Head of caudate nucleus (tissue), 42 donors: ENCODE data around the gene HEMK1.

Experiments
- DNase-seq, 42 donors: peaks; one replicate each; pipeline versions ENCODE4 v3.0.0 to v3.0.0-alpha.2; 2020 to 2021; ENCODE audit warnings: mixed read lengths in 7 of 42
- intact Hi-C: fragments of 100-400 bp; cut with DNase I; formaldehyde crosslinking; loops from one replicate; pipeline ENCODE4 v1.15.0; 2022

The HEMK1 gene

DNA sequence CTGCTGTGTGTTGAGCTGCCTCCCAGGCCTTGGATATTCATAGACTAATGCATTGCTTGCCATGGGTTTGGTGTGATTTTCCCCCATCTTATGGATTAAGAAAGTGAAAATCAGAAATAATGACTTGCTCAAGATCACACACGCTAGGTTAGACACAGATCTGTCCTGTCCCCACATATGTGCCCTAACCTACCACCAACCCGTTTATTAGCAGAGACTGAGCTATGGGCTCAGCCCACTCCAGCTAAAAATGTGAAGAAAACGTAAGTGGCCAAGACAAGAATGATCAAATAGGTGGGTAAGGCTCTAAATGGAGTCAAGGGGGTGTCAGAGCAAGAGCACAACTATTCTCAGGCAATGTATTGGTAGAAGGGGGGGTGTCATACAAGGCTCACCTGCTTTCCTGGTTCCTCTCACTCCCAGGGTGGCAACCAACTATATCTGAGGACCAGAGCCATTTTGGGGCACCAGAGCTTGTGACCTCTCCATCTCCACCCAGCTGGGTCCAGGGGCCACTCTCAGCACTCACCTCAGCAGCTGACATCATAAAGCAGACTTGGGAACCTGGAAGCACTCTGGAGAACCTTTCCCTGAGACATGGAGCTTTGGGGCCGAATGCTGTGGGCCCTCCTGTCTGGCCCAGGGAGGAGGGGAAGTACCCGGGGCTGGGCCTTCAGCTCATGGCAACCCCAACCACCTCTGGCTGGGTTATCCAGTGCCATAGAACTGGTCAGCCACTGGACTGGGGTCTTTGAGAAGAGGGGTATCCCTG, 1.4 kb downstream of the HEMK1 start:
- DNase-seq = no peak
- intact Hi-C loops = loop anchor here (5.0 kb wide), 1 partner anchor 42 kb away; the partner anchor contains the start of gene CISH

DNA sequence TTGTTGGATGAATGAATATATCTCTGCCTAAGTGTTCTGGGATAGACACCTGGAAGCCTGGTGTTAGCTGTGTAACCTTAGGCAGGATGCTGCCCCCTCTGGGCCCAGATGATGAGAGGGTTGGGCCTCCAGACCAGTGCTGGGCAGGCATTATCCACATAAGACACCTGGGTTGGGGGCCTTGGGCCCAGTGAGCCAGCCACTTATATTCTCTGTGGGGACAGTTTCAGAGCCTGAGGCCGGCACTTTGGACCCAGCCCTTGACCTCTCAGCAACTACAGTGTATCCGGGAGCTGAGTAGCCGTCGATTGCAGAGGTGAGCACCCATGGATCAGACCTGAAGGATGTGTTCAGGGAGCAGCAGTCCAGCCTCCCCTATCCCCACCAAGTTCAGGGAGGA, 2.2 kb downstream of the HEMK1 start:
- intact Hi-C loops = loop anchor here (5.0 kb wide), 1 partner anchor 41 kb away; the partner anchor contains the start of gene CISH
- DNase-seq = no peak

DNA sequence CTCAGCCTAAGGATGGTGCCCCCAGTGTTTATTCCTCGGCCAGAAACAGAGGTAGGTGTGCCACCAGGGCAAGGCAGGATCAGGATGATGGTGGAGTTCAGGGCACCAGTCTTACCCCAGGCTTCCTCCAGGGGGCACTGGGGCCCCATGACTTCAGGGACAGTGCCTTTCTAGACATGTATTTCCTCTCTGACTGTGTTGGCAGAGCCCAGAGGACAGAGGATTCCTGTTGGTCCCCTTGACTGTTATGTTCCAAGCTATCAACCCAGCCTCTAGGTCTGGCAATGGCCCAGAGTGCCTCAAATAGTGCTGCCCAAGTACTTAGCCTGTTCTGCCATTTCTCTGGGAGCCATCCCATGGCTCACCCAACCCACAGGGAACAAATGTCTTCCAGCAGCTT, 2.8 kb downstream of the HEMK1 start:
- peak; percentile 48 to 89 (median 74) for DNase-seq
- intact Hi-C loops = loop anchor here (5.0 kb wide), 1 partner anchor 40 kb away; the partner anchor contains the start of gene CISH

DNA sequence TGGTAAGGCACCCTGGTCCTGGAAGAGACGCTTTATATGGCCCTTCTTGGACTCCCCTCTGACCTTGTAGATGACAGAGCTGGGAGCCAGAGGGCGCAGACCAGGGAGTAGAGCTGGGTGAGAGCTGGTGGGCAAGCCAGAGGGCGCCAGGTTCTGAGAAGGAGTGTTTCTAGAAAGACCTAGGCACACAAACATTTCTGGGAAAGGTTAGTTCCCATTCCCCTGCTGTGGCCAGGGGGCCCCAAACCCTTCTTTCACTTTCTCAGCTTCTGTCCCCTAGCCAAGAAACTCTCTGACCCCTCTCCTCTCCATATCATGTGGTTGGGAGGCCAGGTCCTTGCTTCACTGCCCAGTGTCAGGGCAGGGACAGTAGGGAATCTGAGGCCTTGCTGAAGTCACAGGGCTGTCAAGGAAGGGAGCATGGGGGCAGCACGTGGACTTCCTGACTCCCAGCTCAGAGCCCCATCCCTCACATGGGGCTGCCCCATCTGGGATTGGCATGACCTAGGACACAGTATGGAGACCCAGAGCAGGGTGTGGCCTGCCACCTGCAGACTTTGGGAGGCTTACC, 3.6 kb downstream of the HEMK1 start:
- intact Hi-C loops = loop anchor here (5.0 kb wide), 1 partner anchor 39 kb away; the partner anchor contains the start of gene CISH
- DNase-seq = no peak

DNA sequence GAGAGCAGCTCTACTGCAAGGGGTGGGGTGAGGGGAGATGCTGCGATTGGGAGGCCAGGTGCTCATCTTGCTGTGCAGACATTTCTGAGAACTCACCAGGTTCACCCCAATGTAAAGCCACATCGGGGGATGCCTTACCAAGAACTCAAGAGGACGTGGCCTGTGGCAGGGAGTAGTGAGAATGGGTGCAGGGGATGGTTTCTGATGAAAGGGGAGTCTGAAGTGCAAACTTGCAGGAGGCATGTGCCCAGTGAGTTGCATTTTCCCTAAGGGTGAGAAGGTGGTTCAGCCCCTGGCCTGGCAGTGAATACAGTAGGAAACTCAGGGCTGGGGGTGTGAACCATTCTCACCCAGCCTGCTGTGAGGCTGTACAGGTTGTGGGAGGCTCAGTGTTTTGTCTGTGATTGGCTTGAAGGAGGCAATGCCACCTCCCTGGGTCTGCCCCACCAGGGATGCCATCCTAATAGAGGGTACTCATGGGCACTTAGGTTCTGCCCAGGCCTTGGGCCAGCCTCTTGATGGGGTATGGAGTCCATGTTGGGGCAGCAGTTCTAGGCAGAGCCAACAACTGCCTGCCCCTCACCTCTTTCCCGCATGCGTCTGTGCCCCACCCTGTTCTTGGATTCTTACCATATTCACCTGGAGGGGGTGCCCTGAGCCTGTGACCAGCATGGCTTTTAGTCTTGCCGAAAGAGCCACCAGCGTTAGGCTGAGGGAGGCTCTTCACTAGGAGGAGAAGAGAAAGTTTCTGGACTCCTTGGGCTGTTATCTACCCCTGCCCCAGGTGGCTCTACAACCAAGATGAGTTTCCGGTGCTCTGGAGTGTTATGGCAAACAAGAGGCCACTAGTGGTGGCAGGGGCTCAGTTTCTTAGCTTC, 4.5 kb downstream of the HEMK1 start:
- DNase-seq = no peak
- intact Hi-C loops = loop anchor here (5.0 kb wide), 1 partner anchor 38 kb away; the partner anchor contains the start of gene CISH

DNA sequence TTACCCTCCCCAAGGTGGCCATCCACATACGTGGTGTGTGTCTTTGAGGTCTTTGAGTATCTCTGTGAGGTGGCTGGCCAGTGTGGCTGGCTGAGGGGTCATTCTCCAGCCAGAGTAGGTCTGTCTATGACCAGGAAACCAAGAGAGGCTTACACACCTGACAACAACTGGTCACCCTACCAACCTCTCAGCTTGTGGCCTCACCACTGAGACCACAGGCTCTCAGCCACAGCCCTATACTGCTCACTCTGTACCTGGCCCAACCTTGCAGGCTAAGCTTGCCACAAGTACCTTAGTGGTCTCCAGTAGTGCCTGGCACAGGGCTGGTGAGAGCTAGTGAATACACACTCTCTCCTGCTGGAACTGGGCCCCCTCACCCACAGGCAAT, 5.1 kb downstream of the HEMK1 start:
- DNase-seq = no peak
- intact Hi-C loops = loop anchor here (5.0 kb wide), 1 partner anchor 38 kb away; the partner anchor contains the start of gene CISH

DNA sequence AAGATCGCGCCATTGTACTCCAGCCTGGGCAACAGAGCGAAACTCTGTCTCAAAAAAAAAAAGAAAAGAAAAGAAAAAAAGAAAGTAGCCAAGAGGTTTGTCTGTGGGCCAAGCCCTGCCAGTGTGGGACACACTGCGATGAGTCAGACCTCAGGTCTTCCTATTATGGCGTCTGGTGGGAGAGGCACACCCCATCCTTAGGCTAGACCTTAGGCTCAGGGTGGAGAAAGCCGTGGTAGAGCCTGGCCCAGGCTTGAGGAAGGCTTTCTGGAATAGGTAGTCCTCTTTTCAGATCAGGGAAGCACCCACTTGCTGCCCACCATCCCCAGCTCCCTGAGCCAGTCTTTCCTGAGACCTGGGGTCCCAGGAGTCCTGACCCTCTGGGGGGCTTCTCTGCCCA, 6.0 kb downstream of the HEMK1 start:
- no peak for DNase-seq
- intact Hi-C loops = no loop called here

DNA sequence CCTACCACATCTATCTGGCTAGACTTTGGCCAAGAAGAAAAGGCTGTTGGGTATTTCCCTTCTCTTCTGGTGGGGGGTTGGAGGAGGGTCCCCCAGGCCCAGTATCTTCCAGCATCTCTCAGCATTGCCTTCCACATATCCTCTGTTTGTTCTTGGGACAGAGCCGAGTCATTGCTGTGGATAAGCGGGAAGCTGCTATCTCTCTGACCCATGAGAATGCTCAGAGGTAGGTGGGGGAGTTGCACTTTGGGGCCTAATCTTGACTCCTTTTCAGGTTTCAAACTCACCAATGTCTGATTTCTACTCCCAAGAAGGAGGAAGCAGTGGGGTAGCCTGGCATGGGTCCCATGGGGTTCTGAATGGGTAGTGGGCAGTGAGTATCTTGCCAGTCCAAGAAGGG, 8.0 kb downstream of the HEMK1 start:
- intact Hi-C loops = no loop called here
- DNase-seq = no peak

DNA sequence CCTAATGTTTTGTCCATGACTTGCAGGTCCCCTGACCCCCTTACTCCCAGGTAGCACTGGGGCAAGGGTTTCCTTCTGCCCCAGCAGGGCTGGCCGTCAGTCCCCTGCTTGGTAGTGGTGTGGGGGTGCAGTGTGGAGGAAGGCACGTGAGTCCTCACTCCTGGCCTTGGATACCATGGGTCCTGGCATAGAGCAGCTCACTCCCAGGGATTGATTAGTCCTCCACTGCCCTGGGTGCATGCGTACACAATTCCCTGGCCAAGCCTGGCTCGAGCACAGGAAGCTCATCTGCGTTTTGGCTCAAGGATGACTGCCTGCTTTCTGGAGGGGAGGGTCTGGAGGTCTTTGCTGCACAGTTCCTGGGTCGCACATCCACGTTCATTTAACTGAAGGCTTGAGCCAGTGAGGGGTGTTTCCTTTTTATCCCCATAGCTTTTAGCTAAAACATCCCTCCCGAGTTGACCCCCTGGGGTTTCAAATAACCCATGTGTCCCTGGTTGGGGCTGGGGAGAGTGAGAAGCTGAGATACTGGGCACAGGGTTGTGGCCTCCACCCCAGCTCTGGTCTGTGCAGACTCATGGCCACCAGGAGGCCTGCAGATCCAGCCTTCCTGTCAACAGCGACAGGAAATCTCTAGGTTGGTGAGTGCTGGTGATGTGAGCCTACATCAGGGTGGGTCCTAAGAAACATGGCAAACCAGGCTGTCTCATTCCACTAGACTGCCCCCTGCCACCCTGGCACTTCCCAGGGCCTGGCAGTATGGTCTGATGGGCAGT, 11.5 kb downstream of the HEMK1 start:
- no peak for DNase-seq
- intact Hi-C loops = no loop called here

DNA sequence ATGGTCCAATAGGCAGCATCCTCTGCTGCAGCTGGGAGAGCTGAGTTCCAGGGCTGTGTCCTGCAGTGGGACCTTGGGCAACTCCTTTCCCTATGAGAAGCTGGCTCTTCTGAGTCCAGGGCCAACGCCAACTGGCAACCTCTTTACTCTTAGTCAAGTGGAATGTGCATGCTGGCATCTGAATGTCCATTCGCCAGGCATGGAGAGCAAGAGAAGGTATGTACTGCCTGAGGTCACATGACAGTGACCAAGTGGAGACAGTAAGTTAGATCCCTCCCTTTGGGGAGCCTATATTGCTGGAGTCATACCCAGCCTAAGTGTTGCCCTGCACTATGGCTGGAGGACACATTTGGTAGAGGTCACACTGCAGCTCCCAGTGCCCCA, 12.1 kb downstream of the HEMK1 start:
- intact Hi-C loops = no loop called here
- no peak for DNase-seq

DNA sequence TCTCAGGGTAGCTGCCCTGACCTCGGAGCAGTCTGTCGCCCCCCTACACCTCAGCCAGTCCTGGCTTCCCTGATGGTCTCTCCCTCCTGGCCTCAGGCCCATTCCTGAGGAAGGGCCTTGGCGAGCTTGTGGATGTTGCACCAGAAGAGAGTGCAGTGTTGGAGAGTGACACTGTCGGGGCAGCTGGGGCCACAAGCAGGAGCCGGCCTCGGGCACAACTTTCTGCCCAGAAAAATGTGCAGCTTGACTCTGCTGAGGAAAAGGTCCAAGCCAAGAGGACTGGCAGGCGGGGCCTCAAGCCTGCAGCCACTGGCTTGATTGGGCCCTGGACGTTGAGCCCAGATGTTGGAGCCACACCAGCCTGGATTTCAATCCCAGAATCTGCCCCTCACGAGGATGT, 12.8 kb downstream of the HEMK1 start:
- no peak for DNase-seq
- intact Hi-C loops = no loop called here

DNA sequence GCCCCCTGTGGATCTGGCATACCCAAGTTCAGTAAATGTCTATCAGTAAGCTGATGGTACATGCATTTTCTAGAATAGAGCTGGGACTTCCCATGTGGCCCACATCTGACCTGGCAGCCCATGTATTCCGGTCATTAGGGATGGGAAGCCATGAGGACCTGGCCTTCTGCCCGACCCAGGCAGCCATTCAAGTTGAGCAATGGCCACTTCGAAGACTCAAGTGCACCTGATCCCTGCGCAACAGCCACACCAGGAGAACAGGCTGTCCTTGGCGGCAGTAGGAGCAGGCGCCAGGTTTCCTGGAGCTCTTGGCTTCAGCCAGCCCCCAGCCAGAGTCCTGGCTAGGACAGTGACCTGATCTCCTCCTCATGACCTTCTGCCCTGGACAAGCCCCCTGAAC, 14.6 kb downstream of the HEMK1 start:
- intact Hi-C loops = no loop called here
- peak in 2 of 42 donors; percentile 14 to 47 for DNase-seq

DNA sequence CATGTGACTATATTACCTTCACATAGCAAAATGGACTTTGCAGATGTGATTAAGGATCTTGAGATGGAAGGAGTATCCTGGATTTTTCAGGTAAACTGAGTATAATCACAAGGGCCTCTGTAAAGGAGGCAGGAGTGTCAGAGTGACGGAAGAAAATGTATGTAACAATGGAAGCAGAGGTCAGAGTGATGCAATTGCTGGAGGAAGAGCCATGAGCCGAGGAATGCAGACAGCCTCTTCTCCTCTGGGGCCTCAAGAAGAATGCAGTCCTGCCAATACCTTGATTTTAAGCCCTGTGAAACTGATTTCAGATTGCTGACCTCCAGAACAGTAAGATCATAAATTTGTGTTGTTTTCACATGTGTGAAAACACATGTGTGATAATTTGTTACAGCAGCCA, 15.1 kb downstream of the HEMK1 start:
- no peak for DNase-seq
- intact Hi-C loops = no loop called here

DNA sequence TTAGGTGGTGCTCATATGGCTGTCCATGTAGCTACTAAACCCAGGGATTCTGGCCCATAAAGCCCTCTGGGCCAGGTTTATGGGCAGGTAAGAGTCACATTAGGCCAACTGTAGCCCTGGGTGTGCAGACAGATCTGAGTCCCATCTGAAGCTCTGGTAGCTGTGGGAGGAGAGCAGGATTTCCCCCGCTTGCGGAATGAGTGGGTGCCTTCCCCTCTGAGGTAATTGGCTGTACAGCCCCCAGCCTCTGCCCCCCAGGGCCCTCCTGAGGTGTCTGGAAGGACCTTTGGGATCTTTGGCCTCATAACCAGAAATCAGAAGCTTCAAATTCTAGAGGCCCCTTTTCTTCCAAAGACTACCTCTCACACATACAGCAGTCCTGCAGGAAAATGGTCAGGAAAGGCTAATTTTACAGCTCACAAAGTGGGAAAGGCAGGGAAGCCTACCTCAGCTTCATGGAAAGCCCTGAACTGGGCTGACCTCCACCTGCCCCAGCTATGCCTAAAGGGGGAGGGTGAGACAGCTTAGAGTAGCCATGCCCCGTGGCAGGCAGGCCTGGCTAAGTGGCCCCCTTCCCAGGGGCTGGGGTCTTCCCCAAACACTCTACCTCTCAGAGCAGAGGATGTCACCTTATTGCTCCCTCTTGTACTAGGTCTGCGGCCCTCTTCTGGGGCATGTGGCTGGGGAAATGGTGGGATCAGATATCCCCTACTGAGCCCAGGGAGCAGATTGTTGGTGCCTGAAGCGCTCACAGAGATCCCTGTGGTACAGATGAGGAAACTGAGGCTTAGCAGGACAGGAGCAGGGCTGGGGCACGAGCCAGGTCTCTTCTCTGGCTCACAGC, 16.8 kb downstream of the HEMK1 start:
- intact Hi-C loops = no loop called here
- no peak for DNase-seq

DNA sequence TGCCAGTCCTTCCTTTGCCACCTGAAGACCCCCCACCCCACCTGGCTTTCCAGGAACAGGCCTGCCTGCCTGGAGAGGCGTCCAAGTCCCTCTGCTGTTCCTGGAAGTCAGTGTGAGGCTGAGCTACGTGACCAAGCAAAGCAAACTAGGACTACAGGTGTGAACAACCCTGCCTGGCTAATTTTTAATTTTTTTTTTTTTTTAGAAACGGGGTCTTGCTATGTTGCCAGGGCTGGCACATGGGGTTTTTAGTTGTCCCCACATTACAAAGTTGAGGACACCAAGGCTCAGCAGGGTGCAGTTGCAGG, 17.4 kb downstream of the HEMK1 start:
- DNase-seq = no peak
- intact Hi-C loops = no loop called here

DNA sequence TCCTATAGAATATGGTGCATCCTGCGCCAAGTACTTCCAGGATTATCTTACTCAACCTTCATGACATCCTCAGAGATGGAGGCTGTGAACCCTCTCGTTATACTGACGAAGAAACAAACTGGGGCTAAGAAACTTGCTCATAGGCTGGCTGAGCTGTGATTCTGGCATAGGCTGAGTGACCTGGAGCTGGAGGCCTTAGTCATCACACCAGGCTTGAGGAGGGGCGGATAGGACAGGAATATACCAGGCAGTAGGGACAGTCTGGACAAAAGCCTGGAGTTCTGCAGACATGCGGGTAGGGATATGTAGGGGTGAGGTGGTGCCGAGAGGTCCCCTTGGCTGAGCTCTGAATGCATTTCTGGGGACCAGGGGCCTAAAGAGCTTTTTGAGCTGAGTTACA, 18.1 kb downstream of the HEMK1 start:
- no peak for DNase-seq
- intact Hi-C loops = no loop called here

DNA sequence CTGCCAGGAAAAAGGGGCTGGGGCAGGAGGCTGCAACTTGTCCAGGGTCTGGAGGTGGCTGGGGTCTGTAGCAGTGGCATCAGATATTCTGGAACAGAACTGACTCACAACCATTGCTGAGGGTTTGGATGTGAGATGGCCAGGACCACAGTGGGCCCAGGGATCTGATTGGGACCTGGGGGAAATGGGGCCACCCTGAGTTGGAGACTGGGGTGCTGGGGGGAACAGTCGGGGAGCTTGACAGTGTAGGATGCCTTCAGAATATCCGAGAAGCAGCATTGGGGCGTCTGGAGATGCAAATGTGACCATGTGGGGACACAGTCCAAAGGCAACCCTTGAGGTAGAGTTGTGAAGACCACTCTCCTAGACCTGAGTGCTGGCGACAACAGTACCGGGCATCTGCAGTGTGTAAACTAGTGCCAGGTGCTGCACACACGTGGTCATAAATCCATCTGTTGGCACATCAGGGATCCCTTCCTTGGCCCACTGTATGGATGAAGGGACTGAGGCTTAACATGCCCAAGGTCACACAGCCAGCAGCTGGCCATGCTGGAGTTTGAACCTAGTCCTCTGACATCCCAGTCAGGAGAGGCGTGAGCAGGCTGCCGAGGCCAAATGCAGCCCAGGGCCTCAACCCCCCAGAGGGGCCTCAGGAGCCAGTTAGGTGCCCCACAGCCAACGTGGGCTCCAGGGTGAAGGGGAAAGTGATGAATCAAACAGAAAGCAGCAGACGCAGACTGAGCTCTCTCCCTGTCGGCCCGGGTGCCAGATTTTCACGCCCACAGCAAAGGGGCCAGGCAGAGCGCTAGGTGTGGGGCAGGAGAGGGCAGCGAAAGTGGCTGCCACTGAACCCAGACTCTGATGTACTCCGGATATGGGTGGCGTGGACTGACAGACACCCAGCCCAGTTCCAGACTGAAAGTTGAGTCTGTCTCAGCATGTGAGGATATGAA, 18.8 kb downstream of the HEMK1 start:
- no peak for DNase-seq
- intact Hi-C loops = no loop called here
